ENCODE measurements around the gene SLC37A1.

The SLC37A1 gene

DNA sequence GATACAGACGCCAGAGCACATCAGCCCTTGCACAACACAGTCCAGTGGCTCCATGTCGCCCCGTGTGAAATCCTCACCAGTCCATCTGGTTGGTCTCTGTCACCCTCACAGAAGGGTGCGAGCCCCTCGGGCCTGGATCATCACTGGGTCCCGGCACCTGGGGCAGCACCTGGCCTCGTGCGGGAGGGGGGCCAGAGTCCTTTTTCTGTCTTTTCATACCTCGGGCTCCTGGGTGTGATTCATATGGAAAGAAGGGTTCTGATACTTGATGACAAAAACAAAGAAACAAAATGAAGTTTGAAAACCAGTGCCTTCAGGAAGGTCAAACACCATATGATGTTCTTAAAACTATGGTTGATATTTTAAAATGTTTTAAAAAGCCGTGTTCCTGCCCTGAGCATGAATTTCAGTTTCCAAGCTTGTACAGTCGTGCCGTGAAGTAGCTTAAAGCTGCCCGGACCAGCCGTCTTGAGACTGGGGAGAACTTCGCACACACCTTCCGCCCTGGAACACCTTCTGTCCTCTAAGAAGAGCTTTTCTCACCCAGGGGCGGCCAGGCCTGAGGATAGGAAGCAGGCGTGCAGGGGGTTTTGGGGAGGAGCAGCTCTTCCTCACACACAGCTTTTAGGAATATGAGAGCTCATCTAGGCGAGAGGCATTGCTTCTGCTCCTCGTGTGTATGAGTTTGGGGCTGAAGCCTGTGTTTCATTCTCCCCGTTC lies 35.2 kb downstream of the SLC37A1 start:
- Histone ChIP-seq H3K4me2 (ENCODE audit: low read length) (no peak overlapping the region), H3K9me3 (replicated peaks; ENCODE audit: low read length) (no peaks in the 10 kb centered on the region), H3K4me3 (ENCODE audit: low read length) (no peak overlapping the region), H3K36me3 (ENCODE audit: insufficient read depth, low read length) (no peaks in the 10 kb centered on the region), H3K9ac (ENCODE audit: low read depth, low read length) (no peak overlapping the region), H3K27me3 (ENCODE audit: control insufficient read depth, insufficient read depth, low read length) (peaks cover 24% of the 10 kb centered on the region), H3K4me1 (ENCODE audit: control insufficient read depth, insufficient read depth, low read length) (no peaks in the 10 kb centered on the region)

- Histone ChIP-seq H3K36me3 (ENCODE audit: insufficient read depth, low read length) (no peaks in the 10 kb centered on the region), H3K4me2 (ENCODE audit: low read length) (no peak overlapping the region), H3K27me3 (ENCODE audit: control insufficient read depth, insufficient read depth, low read length) (peaks cover 18% of the 10 kb centered on the region), H3K9ac (ENCODE audit: low read depth, low read length) (no peak overlapping the region), H3K4me1 (ENCODE audit: control insufficient read depth, insufficient read depth, low read length) (no peaks in the 10 kb centered on the region), H3K4me3 (ENCODE audit: low read length) (no peak overlapping the region), H3K9me3 (replicated peaks; ENCODE audit: low read length) (no peaks in the 10 kb centered on the region)
These were observed 37.2 kb downstream of the SLC37A1 start for GRCh38 chr21:42550817-42551216.

GRCh38 chr21:42552407-42553336 lies 39.0 kb downstream of the SLC37A1 start:
- no peaks in the 10 kb centered on the region for H3K4me1 ChIP-seq (ENCODE audit: control insufficient read depth, insufficient read depth, low read length)
- H3K36me3 ChIP-seq (ENCODE audit: insufficient read depth, low read length): no peaks in the 10 kb centered on the region
- H3K9ac ChIP-seq (ENCODE audit: low read depth, low read length): no peak overlapping the region
- no peak overlapping the region for H3K4me3 ChIP-seq (ENCODE audit: low read length)
- H3K4me2 ChIP-seq (ENCODE audit: low read length): no peak overlapping the region
- no peaks in the 10 kb centered on the region for H3K9me3 ChIP-seq (replicated peaks; ENCODE audit: low read length)
- peaks cover 26% of the 10 kb centered on the region for H3K27me3 ChIP-seq (ENCODE audit: control insufficient read depth, insufficient read depth, low read length)

DNA sequence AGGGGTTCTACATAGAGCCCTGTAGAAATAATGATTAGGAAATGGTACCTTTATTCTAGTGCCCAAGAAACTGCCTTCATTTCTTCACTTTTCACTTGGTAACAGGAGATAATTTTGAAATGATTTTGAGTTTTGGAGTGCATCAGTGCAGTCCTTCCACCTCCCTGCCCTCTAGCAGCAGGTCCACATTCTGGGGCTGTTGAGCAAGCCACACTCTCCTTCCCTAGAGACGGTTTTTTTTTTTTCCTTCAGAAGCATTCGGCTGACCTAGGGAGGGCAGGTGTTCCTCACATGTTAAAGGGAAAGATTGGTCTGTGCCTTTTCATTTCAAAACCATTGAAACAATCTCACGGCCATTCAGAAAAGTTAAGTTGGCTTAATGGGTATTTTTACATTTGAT lies 39.8 kb downstream of the SLC37A1 start:
- H3K4me2 ChIP-seq (ENCODE audit: low read length): no peak overlapping the region
- H3K27me3 ChIP-seq (ENCODE audit: control insufficient read depth, insufficient read depth, low read length): peaks cover 26% of the 10 kb centered on the region
- H3K4me1 ChIP-seq (ENCODE audit: control insufficient read depth, insufficient read depth, low read length): no peaks in the 10 kb centered on the region
- H3K9me3 ChIP-seq (replicated peaks; ENCODE audit: low read length): no peaks in the 10 kb centered on the region
- H3K9ac ChIP-seq (ENCODE audit: low read depth, low read length): no peak overlapping the region
- no peak overlapping the region for H3K4me3 ChIP-seq (ENCODE audit: low read length)
- no peaks in the 10 kb centered on the region for H3K36me3 ChIP-seq (ENCODE audit: insufficient read depth, low read length)

DNA sequence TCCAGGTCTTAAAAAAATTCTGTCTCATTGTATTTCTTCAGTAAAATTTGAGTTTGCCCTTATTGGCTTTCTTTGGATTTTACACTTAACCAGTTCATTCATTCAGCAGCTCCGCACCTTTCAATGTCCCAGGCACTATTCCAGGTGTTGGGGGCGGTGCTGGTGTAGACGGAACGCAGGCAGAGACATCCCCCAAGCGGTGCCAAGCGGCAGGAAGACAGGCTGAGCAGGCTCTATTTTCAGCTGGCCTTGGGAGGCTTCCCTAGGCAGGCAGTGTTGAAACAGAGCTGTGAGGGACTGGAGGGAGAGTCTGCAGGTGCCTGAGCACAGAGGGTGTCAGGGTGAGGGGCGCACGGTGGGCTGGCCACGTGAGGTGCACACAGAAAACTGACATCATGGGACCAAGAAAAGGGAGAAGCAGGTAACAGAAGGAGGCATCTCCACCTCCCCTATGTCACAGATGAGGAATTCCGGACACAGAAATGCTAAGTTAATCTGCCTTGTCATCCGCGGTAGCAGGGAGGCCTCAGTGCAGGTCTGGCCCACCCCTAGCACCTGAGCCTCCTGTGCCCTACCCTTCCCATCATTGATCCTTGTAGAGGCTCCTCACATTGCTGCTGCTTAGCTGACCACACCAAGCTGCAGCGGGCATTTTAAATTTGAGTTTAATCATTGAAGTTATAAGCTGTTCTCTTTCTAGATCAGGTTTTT lies 40.8 kb downstream of the SLC37A1 start:
- H3K36me3 ChIP-seq (ENCODE audit: insufficient read depth, low read length): no peaks in the 10 kb centered on the region
- H3K9me3 ChIP-seq (replicated peaks; ENCODE audit: low read length): no peaks in the 10 kb centered on the region
- no peaks in the 10 kb centered on the region for H3K4me1 ChIP-seq (ENCODE audit: control insufficient read depth, insufficient read depth, low read length)
- H3K4me2 ChIP-seq (ENCODE audit: low read length): no peak overlapping the region
- H3K27me3 ChIP-seq (ENCODE audit: control insufficient read depth, insufficient read depth, low read length): peaks cover 20% of the 10 kb centered on the region
- H3K4me3 ChIP-seq (ENCODE audit: low read length): no peak overlapping the region
- H3K9ac ChIP-seq (ENCODE audit: low read depth, low read length): no peak overlapping the region

DNA sequence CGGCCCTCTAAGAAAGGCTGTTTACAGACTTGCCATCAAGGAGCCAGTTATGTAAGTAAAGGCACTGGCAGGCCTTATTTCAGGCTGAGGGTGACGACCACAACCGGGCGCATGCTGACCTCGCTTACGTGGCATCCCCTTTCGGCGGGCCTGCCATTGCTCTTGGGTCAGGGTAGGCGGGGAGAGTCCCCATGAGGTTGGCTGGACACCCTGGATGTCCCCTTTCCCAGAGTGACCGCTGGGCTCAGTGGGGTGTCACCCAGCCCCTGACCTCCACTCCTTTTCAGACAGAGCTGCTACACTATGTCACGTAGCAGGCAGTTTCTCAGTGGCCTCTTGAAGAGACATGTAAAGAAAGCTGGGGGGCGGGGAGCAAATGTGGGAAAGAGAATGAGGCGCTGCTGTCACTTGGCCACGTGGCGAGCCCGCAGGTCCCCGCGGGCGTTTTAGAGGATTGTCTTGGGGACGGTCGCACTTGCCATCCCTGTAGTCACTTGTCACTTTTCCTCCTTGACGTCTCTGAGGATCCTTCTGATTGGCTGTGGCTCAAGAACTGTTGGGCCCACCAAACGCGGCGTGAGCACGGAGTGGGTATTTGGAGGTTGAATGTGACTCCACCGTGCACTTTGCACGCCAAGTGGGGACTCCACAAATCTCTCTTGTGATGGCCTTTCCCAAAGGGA lies 42.2 kb downstream of the SLC37A1 start:
- Histone ChIP-seq H3K4me3 (ENCODE audit: low read length) (no peak overlapping the region), H3K9ac (ENCODE audit: low read depth, low read length) (no peak overlapping the region), H3K4me1 (ENCODE audit: control insufficient read depth, insufficient read depth, low read length) (no peaks in the 10 kb centered on the region), H3K36me3 (ENCODE audit: insufficient read depth, low read length) (no peaks in the 10 kb centered on the region), H3K9me3 (replicated peaks; ENCODE audit: low read length) (no peaks in the 10 kb centered on the region), H3K27me3 (ENCODE audit: control insufficient read depth, insufficient read depth, low read length) (peaks cover 14% of the 10 kb centered on the region), H3K4me2 (ENCODE audit: low read length) (no peak overlapping the region)

DNA sequence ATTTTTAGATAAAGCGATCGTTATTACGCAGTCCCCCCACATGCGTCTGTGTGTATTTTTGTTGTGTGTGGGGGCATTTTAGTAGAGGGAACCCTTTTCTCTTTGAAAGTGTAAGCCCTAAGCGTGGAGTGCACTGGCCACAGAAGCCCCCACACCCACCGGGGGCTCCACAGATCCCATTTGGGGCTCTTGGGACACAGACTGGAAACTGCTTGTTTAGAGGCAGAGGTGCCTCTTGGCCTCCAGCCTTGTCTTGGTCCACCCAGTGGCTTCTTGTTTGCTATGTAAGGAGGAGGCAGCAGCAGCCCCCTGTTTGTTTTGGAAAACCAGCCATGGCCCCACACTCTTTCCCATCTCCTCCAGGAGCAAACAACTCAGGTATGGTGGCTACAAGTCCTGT lies 42.8 kb downstream of the SLC37A1 start:
- peaks cover 16% of the 10 kb centered on the region for H3K27me3 ChIP-seq (ENCODE audit: control insufficient read depth, insufficient read depth, low read length)
- no peak overlapping the region for H3K9ac ChIP-seq (ENCODE audit: low read depth, low read length)
- no peaks in the 10 kb centered on the region for H3K9me3 ChIP-seq (replicated peaks; ENCODE audit: low read length)
- H3K4me3 ChIP-seq (ENCODE audit: low read length): no peak overlapping the region
- H3K36me3 ChIP-seq (ENCODE audit: insufficient read depth, low read length): no peaks in the 10 kb centered on the region
- no peak overlapping the region for H3K4me2 ChIP-seq (ENCODE audit: low read length)
- H3K4me1 ChIP-seq (ENCODE audit: control insufficient read depth, insufficient read depth, low read length): no peaks in the 10 kb centered on the region

- no peaks in the 10 kb centered on the region for H3K36me3 ChIP-seq (ENCODE audit: insufficient read depth, low read length)
These were observed 43.3 kb downstream of the SLC37A1 start for GRCh38 chr21:42556960-42557359.

GRCh38 chr21:42557420-42557819 lies 43.8 kb downstream of the SLC37A1 start:
- Histone ChIP-seq H3K4me3 (ENCODE audit: low read length) (no peak overlapping the region), H3K4me2 (ENCODE audit: low read length) (no peak overlapping the region), H3K9me3 (replicated peaks; ENCODE audit: low read length) (no peaks in the 10 kb centered on the region), H3K36me3 (ENCODE audit: insufficient read depth, low read length) (no peaks in the 10 kb centered on the region), H3K4me1 (ENCODE audit: control insufficient read depth, insufficient read depth, low read length) (no peaks in the 10 kb centered on the region), H3K9ac (ENCODE audit: low read depth, low read length) (no peak overlapping the region), H3K27me3 (ENCODE audit: control insufficient read depth, insufficient read depth, low read length) (peaks cover 16% of the 10 kb centered on the region)

More at GRCh38 chr21:42556960-42557359, 43.3 kb downstream of the SLC37A1 start:
- Histone ChIP-seq H3K4me2 (ENCODE audit: low read length) (no peak overlapping the region), H3K4me1 (ENCODE audit: control insufficient read depth, insufficient read depth, low read length) (no peaks in the 10 kb centered on the region), H3K27me3 (ENCODE audit: control insufficient read depth, insufficient read depth, low read length) (peaks cover 16% of the 10 kb centered on the region), H3K9me3 (replicated peaks; ENCODE audit: low read length) (no peaks in the 10 kb centered on the region), H3K9ac (ENCODE audit: low read depth, low read length) (no peak overlapping the region), H3K4me3 (ENCODE audit: low read length) (no peak overlapping the region)

GRCh38 chr21:42558368-42558767 lies 44.7 kb downstream of the SLC37A1 start:
- H3K9me3 ChIP-seq (replicated peaks; ENCODE audit: low read length): no peaks in the 10 kb centered on the region
- no peak overlapping the region for H3K4me2 ChIP-seq (ENCODE audit: low read length)
- no peak overlapping the region for H3K4me3 ChIP-seq (ENCODE audit: low read length)
- H3K9ac ChIP-seq (ENCODE audit: low read depth, low read length): no peak overlapping the region
- no peaks in the 10 kb centered on the region for H3K4me1 ChIP-seq (ENCODE audit: control insufficient read depth, insufficient read depth, low read length)
- no peaks in the 10 kb centered on the region for H3K36me3 ChIP-seq (ENCODE audit: insufficient read depth, low read length)
- H3K27me3 ChIP-seq (ENCODE audit: control insufficient read depth, insufficient read depth, low read length): peaks cover 22% of the 10 kb centered on the region

GRCh38 chr21:42558846-42559245 lies 45.2 kb downstream of the SLC37A1 start:
- Histone ChIP-seq H3K4me1 (ENCODE audit: control insufficient read depth, insufficient read depth, low read length) (no peaks in the 10 kb centered on the region), H3K27me3 (ENCODE audit: control insufficient read depth, insufficient read depth, low read length) (peaks cover 22% of the 10 kb centered on the region), H3K9me3 (replicated peaks; ENCODE audit: low read length) (no peaks in the 10 kb centered on the region), H3K9ac (ENCODE audit: low read depth, low read length) (no peak overlapping the region), H3K4me2 (ENCODE audit: low read length) (no peak overlapping the region), H3K4me3 (ENCODE audit: low read length) (no peak overlapping the region), H3K36me3 (ENCODE audit: insufficient read depth, low read length) (no peaks in the 10 kb centered on the region)

Measured in skeletal muscle satellite cell (primary cell).